SK-N-SH treated with all-trans-retinoic acid at 6 μM for 48 hours (cell line): ENCODE results near the gene IER2.

ENCODE experiments used
- ATAC-seq: fragments of 200-7000 bp; cut with Tn5 transposase; 3 replicates; pipeline ENCODE4 v1.9.1; 2020; ENCODE audit warnings: mild to moderate bottlenecking, moderate library complexity
- ARNTL ChIP-seq: fragments of 450-650 bp; formaldehyde crosslinking; IDR thresholded peaks from 2 replicates; pipeline ENCODE4 v1.5.0; 2020; ENCODE audit warnings: low read depth, mild to moderate bottlenecking, moderate library complexity, borderline replicate concordance
- BACH2 ChIP-seq: fragments of 250-450 bp; sonication (Bioruptor Pico); IDR thresholded peaks from 2 replicates; pipeline ENCODE4 v1.9.0; 2021; ENCODE audit warnings: mild to moderate bottlenecking, borderline replicate concordance
- CREB5 ChIP-seq: fragments of 250-450 bp; sonication (Bioruptor Pico); IDR thresholded peaks from 2 replicates; pipeline ENCODE4 v1.5.1; 2020; ENCODE audit warnings: low read depth, mild to moderate bottlenecking, moderate library complexity
- CSRNP3 ChIP-seq: fragments of 250-450 bp; sonication (Bioruptor Pico); IDR thresholded peaks from 2 replicates; pipeline ENCODE4 v1.5.1; 2021; ENCODE audit warnings: mild to moderate bottlenecking, moderate library complexity
- ESRRG ChIP-seq: fragments of 250-450 bp; sonication (Bioruptor Pico); IDR thresholded peaks from 2 replicates; pipeline ENCODE4 v1.6.1; 2021; ENCODE audit warnings: mild to moderate bottlenecking
- GLIS3 ChIP-seq: fragments of 250-450 bp; sonication (Bioruptor Pico); IDR thresholded peaks from 2 replicates; pipeline ENCODE4 v1.5.0; 2020; ENCODE audit warnings: mild to moderate bottlenecking, moderate library complexity
- ISL1 ChIP-seq: fragments of 250-450 bp; sonication (Bioruptor Pico); IDR thresholded peaks from 2 replicates; pipeline ENCODE4 v2.1.2; 2022; ENCODE audit warnings: mild to moderate bottlenecking, moderate library complexity
- OSR1 ChIP-seq: fragments of 250-450 bp; sonication (Bioruptor Pico); IDR thresholded peaks from 2 replicates; pipeline ENCODE4 v1.8.0; 2022; ENCODE audit warnings: moderate library complexity, mild to moderate bottlenecking, inconsistent platforms
- POU6F1 ChIP-seq: fragments of 250-450 bp; sonication (Bioruptor Pico); IDR thresholded peaks from 2 replicates; pipeline ENCODE4 v1.8.0; 2021; ENCODE audit warnings: low read depth, mild to moderate bottlenecking, moderate library complexity, borderline replicate concordance
- PPARA ChIP-seq: fragments of 250-450 bp; sonication (Bioruptor Pico); IDR thresholded peaks from 2 replicates; pipeline ENCODE4 v1.5.0; 2020; ENCODE audit warnings: mild to moderate bottlenecking, borderline replicate concordance
- RARB ChIP-seq: fragments of 250-450 bp; sonication (Bioruptor Pico); IDR thresholded peaks from 2 replicates; pipeline ENCODE4 v1.8.0; 2021; ENCODE audit warnings: mild to moderate bottlenecking, moderate library complexity
- TOX ChIP-seq: fragments of 250-450 bp; sonication (Bioruptor Pico); IDR thresholded peaks from 2 replicates; pipeline ENCODE4 v1.8.0; 2021; ENCODE audit warnings: mild to moderate bottlenecking, moderate library complexity, borderline replicate concordance
- ZC3H10 ChIP-seq: fragments of 250-450 bp; sonication (Bioruptor Pico); IDR thresholded peaks from 2 replicates; pipeline ENCODE4 v1.5.1; 2021; ENCODE audit warnings: mild to moderate bottlenecking, moderate library complexity
- ZFP3 ChIP-seq: fragments of 250-450 bp; sonication (Bioruptor Pico); IDR thresholded peaks from 2 replicates; pipeline ENCODE4 v1.5.0; 2020; ENCODE audit warnings: mild to moderate bottlenecking, moderate library complexity
- ZFP30 ChIP-seq: fragments of 450-650 bp; formaldehyde crosslinking; IDR thresholded peaks from 2 replicates; pipeline ENCODE4 v1.5.0; 2022; ENCODE audit warnings: mild to moderate bottlenecking, moderate library complexity
- ZNF565 ChIP-seq: fragments of 450-650 bp; formaldehyde crosslinking; conservative IDR thresholded peaks from 2 replicates; pipeline ENCODE4 v1.5.0; 2020; ENCODE audit warnings: low read depth, mild to moderate bottlenecking, moderate library complexity
- ZNF70 ChIP-seq: fragments of 450-650 bp; formaldehyde crosslinking; IDR thresholded peaks from 2 replicates; pipeline ENCODE4 v1.5.0; 2020; ENCODE audit warnings: mild to moderate bottlenecking, moderate library complexity
- ZNF8 ChIP-seq: fragments of 450-650 bp; formaldehyde crosslinking; IDR thresholded peaks from 2 replicates; pipeline ENCODE4 v1.5.0; 2020; ENCODE audit warnings: mild to moderate bottlenecking, moderate library complexity
- TF ChIP-seq, protein P1 (sequence below): fragments of 250-450 bp; sonication (Bioruptor Pico); IDR thresholded peaks from 2 replicates; pipeline ENCODE4 v1.5.0; 2020; ENCODE audit warnings: mild to moderate bottlenecking, moderate library complexity

Gene IER2

GRCh38 chr19:13122980-13123957, 26.9 kb upstream of the IER2 start:
- no peak for TF ChIP-seq OSR1
- TF ChIP-seq, protein P1, sequence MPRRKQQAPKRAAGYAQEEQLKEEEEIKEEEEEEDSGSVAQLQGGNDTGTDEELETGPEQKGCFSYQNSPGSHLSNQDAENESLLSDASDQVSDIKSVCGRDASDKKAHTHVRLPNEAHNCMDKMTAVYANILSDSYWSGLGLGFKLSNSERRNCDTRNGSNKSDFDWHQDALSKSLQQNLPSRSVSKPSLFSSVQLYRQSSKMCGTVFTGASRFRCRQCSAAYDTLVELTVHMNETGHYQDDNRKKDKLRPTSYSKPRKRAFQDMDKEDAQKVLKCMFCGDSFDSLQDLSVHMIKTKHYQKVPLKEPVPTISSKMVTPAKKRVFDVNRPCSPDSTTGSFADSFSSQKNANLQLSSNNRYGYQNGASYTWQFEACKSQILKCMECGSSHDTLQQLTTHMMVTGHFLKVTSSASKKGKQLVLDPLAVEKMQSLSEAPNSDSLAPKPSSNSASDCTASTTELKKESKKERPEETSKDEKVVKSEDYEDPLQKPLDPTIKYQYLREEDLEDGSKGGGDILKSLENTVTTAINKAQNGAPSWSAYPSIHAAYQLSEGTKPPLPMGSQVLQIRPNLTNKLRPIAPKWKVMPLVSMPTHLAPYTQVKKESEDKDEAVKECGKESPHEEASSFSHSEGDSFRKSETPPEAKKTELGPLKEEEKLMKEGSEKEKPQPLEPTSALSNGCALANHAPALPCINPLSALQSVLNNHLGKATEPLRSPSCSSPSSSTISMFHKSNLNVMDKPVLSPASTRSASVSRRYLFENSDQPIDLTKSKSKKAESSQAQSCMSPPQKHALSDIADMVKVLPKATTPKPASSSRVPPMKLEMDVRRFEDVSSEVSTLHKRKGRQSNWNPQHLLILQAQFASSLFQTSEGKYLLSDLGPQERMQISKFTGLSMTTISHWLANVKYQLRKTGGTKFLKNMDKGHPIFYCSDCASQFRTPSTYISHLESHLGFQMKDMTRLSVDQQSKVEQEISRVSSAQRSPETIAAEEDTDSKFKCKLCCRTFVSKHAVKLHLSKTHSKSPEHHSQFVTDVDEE (CRISPR knock-in tag): no peak
- no peak for ATAC-seq

DNA sequence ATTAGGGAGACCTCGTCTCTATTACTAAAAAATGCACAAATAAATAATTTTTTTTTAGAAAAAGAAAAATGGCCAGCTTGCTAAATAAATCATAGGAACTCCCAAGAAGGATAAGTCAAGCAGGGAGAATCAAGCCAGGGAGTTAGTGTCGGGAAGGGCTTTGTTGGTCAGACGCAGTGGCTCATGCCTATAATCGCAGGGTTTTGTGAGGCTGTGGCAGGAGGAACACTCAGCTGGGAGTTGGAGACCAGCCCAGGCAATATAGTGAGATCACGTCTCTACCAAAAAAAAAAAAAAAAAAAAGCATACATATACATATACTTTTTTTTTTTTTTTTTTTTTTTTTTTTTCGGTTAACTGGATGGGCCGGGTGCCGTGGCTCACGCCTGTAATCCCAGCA, 23.2 kb upstream of the IER2 start:
- no peak for TF ChIP-seq ZNF8 (CRISPR knock-in tag)
- TF ChIP-seq GLIS3 (CRISPR knock-in tag): no peak
- no peak for TF ChIP-seq BACH2 (CRISPR knock-in tag)
- no peak for TF ChIP-seq TOX (CRISPR knock-in tag)
- no peak for TF ChIP-seq ZNF565 (CRISPR knock-in tag)
- ATAC-seq: no peak

DNA sequence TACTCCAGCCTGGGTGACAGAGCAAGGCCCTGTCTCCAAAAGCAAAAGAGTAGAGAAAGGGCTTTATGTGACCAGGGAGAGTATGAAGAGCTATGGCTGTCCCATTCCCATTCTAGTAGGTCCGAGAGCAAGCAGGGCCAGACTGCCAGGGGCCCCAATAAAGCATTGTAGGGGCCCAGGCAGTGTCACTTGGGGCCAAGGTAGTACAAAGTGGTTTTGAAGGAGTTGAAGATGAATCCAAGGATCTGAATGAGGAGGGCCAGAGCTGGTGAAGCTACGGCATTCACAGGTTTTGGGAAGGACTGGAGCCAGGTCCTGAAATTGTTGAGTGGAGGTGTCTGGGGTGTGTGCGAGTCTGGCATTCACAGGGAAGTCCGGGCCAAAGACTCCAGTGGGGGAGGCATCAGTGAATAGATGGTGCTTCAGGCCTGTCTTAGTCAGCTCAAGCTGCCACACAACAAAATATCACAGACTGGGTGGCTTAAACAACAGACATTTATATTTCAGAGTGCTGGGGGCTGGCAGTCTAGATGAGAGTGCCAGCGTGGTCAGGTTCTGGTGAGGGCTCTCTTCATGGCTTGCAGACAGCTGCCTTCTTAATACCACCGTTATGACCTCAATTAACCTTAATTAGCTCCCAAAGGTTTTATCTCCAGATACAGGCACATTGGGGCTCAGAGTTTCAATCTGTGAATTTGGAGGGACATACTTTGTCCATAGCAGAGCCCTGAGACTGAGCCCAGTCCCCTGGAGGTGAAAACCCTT, 22.2 kb upstream of the IER2 start:
- TF ChIP-seq RARB (no peak), ZNF70 (no peak), CREB5 (CRISPR knock-in tag) (no peak), PPARA (CRISPR knock-in tag) (no peak), ISL1 (CRISPR knock-in tag) (no peak), ZFP30 (no peak), GLIS3 (CRISPR knock-in tag) (no peak), ESRRG (CRISPR knock-in tag) (no peak), ZFP3 (no peak), ARNTL (no peak), CSRNP3 (no peak)
- TF ChIP-seq, all 23 proteins: peak for 0
- ATAC-seq: no peak

DNA sequence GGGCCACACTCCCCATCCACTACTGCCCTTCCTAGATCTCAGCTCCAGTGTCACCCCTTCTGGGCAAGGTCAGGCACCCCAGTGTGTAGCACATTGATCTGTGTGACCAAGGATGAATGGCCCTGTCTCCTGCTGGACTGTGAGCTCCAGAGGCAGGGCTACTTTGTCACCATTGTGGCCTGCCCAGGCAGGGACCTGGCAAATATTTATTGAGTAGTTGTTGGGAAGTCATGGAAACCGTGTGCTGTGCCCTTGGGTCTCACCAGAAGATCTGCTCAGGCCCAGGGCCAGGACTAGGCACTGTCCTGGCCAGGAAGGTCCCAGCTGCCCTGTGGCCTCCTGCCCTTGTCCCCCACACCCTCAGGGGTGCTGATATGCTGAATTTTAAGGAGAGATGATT, 21.6 kb upstream of the IER2 start:
- TF ChIP-seq ZC3H10 (no peak), OSR1 (no peak), ISL1 (CRISPR knock-in tag) (no peak), ARNTL (no peak), ESRRG (CRISPR knock-in tag) (no peak)
- ATAC-seq: no peak

GRCh38 chr19:13129384-13129783, 20.8 kb upstream of the IER2 start:
- no peak for ATAC-seq
- TF ChIP-seq, protein P1 (CRISPR knock-in tag): no peak
- no peak for TF ChIP-seq CREB5 (CRISPR knock-in tag)
- TF ChIP-seq TOX (CRISPR knock-in tag): no peak
- TF ChIP-seq PPARA (CRISPR knock-in tag): no peak
- TF ChIP-seq CSRNP3: no peak
- no peak for TF ChIP-seq ESRRG (CRISPR knock-in tag)
- TF ChIP-seq POU6F1 (CRISPR knock-in tag): no peak
- TF ChIP-seq ISL1 (CRISPR knock-in tag): no peak
